Measurements from ENCODE around the gene CIP2A. TPM values are rescaled to one million over a fixed set of nuclear protein-coding genes. Genes with fewer than 3 reads are reported as not detected.

Gene CIP2A
- polyA plus RNA-seq, 1 donor from 2014 or later = 29.3 TPM

DNA sequence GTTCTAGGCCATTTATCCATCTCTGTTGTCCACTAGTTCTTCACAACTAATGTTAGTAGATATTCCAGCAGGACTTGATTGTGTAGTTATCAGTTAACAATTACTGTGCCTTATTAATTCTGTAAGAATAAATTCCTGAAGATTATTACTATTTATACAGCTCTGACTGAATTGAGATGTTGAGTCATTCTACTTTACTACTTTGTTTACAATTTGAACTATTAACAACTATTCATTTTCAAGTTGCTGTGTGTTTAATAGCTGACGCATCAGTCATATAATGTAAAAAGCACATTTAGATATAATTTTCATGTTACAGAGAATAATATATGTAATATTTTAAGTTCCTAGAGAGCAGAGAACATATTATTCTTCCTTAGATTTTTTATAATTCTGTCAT is 21.4 kb upstream of the CIP2A start:
- no peak overlapping the region for H3K27ac ChIP-seq (ENCODE audit: low read length)
- H3K9ac ChIP-seq (ENCODE audit: low read length) = no peak overlapping the region
- H3K4me2 ChIP-seq (ENCODE audit: low read length) = no peak overlapping the region
- no peaks in the 10 kb centered on the region for H3F3A ChIP-seq (ENCODE audit: insufficient read depth, low read length, poor library complexity, severe bottlenecking)
- H4K20me1 ChIP-seq (ENCODE audit: insufficient read depth) = no peaks in the 10 kb centered on the region
- H2AFZ ChIP-seq (ENCODE audit: low read depth, low read length) = no peak overlapping the region
- no peaks in the 10 kb centered on the region for H3K36me3 ChIP-seq (ENCODE audit: insufficient read depth, low read length)
- H3K27me3 ChIP-seq (ENCODE audit: insufficient read depth, low read depth, low read length) = no peaks in the 10 kb centered on the region
- no peaks in the 10 kb centered on the region for H3K79me2 ChIP-seq (replicated peaks; ENCODE audit: insufficient read depth, low read length)
- no peaks in the 10 kb centered on the region for H3K9me3 ChIP-seq (ENCODE audit: low read length)
- TF ChIP-seq EZH2 (IDR thresholded peaks at IDR 0.05; ENCODE audit: borderline replicate concordance, insufficient read depth, low read length, poor library complexity, severe bottlenecking) = no peak
- no peak overlapping the region for H3K4me3 ChIP-seq (ENCODE audit: low read length)
- no peaks in the 10 kb centered on the region for H3K9me2 ChIP-seq (ENCODE audit: insufficient read depth, low read length)

DNA sequence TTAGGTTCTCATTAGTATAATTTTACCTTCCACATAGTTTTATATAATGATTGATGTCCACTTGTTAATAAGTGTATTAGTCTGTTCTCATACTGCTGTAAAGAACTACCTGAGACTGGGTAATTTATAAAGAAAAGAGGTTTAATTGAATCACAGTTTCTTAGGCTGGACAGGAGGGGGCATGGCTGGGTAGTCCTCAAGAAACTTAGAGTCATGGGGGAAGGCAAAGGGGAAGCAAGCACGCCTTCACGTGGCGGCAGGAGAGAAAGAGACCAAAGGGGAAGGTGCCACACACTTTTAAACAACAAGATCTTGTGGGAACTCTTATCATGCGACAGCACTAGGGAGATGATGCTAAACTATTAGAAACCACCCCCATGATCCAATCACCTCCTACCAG is 19.5 kb upstream of the CIP2A start:
- H2AFZ ChIP-seq (ENCODE audit: low read depth, low read length) = no peak overlapping the region
- H3K9ac ChIP-seq (ENCODE audit: low read length) = no peak overlapping the region
- no peaks in the 10 kb centered on the region for H3K36me3 ChIP-seq (ENCODE audit: insufficient read depth, low read length)
- no peaks in the 10 kb centered on the region for H4K20me1 ChIP-seq (ENCODE audit: insufficient read depth)
- H3F3A ChIP-seq (ENCODE audit: insufficient read depth, low read length, poor library complexity, severe bottlenecking) = no peaks in the 10 kb centered on the region
- TF ChIP-seq MXI1 (conservative IDR thresholded peaks at IDR 0.05; ENCODE audit: poor library complexity, severe bottlenecking) (no peak), TAF1 (IDR thresholded peaks at IDR 0.05; ENCODE audit: low read depth) (no peak), EP300 (conservative IDR thresholded peaks at IDR 0.05; ENCODE audit: poor library complexity, severe bottlenecking) (no peak), POLR2AphosphoS5 (IDR thresholded peaks at IDR 0.05) (no peak), RAD21 (conservative IDR thresholded peaks at IDR 0.05) (no peak), EZH2 (IDR thresholded peaks at IDR 0.05; ENCODE audit: borderline replicate concordance, insufficient read depth, low read length, poor library complexity, severe bottlenecking) (no peak), SMC3 (conservative IDR thresholded peaks at IDR 0.05; ENCODE audit: poor library complexity) (no peak)
- TF ChIP-seq, protein P1, sequence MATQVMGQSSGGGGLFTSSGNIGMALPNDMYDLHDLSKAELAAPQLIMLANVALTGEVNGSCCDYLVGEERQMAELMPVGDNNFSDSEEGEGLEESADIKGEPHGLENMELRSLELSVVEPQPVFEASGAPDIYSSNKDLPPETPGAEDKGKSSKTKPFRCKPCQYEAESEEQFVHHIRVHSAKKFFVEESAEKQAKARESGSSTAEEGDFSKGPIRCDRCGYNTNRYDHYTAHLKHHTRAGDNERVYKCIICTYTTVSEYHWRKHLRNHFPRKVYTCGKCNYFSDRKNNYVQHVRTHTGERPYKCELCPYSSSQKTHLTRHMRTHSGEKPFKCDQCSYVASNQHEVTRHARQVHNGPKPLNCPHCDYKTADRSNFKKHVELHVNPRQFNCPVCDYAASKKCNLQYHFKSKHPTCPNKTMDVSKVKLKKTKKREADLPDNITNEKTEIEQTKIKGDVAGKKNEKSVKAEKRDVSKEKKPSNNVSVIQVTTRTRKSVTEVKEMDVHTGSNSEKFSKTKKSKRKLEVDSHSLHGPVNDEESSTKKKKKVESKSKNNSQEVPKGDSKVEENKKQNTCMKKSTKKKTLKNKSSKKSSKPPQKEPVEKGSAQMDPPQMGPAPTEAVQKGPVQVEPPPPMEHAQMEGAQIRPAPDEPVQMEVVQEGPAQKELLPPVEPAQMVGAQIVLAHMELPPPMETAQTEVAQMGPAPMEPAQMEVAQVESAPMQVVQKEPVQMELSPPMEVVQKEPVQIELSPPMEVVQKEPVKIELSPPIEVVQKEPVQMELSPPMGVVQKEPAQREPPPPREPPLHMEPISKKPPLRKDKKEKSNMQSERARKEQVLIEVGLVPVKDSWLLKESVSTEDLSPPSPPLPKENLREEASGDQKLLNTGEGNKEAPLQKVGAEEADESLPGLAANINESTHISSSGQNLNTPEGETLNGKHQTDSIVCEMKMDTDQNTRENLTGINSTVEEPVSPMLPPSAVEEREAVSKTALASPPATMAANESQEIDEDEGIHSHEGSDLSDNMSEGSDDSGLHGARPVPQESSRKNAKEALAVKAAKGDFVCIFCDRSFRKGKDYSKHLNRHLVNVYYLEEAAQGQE (IDR thresholded peaks at IDR 0.05; ENCODE audit: borderline replicate concordance) = no peak
- TF ChIP-seq, protein P2, sequence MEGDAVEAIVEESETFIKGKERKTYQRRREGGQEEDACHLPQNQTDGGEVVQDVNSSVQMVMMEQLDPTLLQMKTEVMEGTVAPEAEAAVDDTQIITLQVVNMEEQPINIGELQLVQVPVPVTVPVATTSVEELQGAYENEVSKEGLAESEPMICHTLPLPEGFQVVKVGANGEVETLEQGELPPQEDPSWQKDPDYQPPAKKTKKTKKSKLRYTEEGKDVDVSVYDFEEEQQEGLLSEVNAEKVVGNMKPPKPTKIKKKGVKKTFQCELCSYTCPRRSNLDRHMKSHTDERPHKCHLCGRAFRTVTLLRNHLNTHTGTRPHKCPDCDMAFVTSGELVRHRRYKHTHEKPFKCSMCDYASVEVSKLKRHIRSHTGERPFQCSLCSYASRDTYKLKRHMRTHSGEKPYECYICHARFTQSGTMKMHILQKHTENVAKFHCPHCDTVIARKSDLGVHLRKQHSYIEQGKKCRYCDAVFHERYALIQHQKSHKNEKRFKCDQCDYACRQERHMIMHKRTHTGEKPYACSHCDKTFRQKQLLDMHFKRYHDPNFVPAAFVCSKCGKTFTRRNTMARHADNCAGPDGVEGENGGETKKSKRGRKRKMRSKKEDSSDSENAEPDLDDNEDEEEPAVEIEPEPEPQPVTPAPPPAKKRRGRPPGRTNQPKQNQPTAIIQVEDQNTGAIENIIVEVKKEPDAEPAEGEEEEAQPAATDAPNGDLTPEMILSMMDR (IDR thresholded peaks at IDR 0.05; ENCODE audit: poor library complexity, severe bottlenecking) = no peak
- H3K9me3 ChIP-seq (ENCODE audit: low read length) = no peaks in the 10 kb centered on the region
- no peaks in the 10 kb centered on the region for H3K9me2 ChIP-seq (ENCODE audit: insufficient read depth, low read length)
- no peaks in the 10 kb centered on the region for H3K27me3 ChIP-seq (ENCODE audit: insufficient read depth, low read depth, low read length)
- H3K4me2 ChIP-seq (ENCODE audit: low read length) = no peak overlapping the region
- no peak overlapping the region for H3K27ac ChIP-seq (ENCODE audit: low read length)
- no peak overlapping the region for H3K4me3 ChIP-seq (ENCODE audit: low read length)
- H3K79me2 ChIP-seq (replicated peaks; ENCODE audit: insufficient read depth, low read length) = peaks cover 7% of the 10 kb centered on the region

DNA sequence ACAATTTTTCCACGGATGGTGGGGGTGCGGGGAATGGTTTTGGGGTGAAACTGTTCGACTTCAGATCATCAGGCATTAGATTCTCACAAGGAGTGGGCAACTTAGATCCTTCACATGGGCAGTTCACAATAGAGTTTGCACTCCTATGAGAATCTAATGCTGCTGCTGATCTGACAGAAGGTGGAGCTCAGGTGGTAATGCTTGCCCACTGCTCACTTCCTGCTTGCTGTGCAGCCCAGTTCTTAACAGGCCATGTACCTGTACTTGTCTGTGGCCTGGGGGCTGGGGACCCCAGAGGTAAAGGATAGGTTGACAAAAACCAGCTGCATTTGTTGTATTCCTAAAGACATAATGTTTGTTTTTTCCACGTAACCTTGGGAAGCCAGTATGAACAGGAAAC is 16.3 kb upstream of the CIP2A start:
- no peaks in the 10 kb centered on the region for H3K27me3 ChIP-seq (ENCODE audit: insufficient read depth, low read depth, low read length)
- no peaks in the 10 kb centered on the region for H3K9me2 ChIP-seq (ENCODE audit: insufficient read depth, low read length)
- H2AFZ ChIP-seq (ENCODE audit: low read depth, low read length) = no peak overlapping the region
- H3K79me2 ChIP-seq (replicated peaks; ENCODE audit: insufficient read depth, low read length) = peaks cover 7% of the 10 kb centered on the region
- H4K20me1 ChIP-seq (ENCODE audit: insufficient read depth) = no peaks in the 10 kb centered on the region
- no peaks in the 10 kb centered on the region for H3K9me3 ChIP-seq (ENCODE audit: low read length)
- no peak overlapping the region for H3K27ac ChIP-seq (ENCODE audit: low read length)
- H3K4me2 ChIP-seq (ENCODE audit: low read length) = no peak overlapping the region
- TF ChIP-seq EZH2 (IDR thresholded peaks at IDR 0.05; ENCODE audit: borderline replicate concordance, insufficient read depth, low read length, poor library complexity, severe bottlenecking) (no peak), EP300 (conservative IDR thresholded peaks at IDR 0.05; ENCODE audit: poor library complexity, severe bottlenecking) (no peak), TAF1 (IDR thresholded peaks at IDR 0.05; ENCODE audit: low read depth) (no peak), MXI1 (conservative IDR thresholded peaks at IDR 0.05; ENCODE audit: poor library complexity, severe bottlenecking) (no peak), RAD21 (conservative IDR thresholded peaks at IDR 0.05) (no peak), SMC3 (conservative IDR thresholded peaks at IDR 0.05; ENCODE audit: poor library complexity) (no peak), POLR2AphosphoS5 (IDR thresholded peaks at IDR 0.05) (no peak)
- TF ChIP-seq, protein P2 (IDR thresholded peaks at IDR 0.05; ENCODE audit: poor library complexity, severe bottlenecking) = no peak
- TF ChIP-seq, protein P1 (IDR thresholded peaks at IDR 0.05; ENCODE audit: borderline replicate concordance) = no peak
- no peak overlapping the region for H3K4me3 ChIP-seq (ENCODE audit: low read length)
- H3K9ac ChIP-seq (ENCODE audit: low read length) = no peak overlapping the region
- H3F3A ChIP-seq (ENCODE audit: insufficient read depth, low read length, poor library complexity, severe bottlenecking) = no peaks in the 10 kb centered on the region
- no peaks in the 10 kb centered on the region for H3K36me3 ChIP-seq (ENCODE audit: insufficient read depth, low read length)
